H1 (cell line): ENCODE measurements around the gene PGF. TPM values are rescaled to one million over a fixed set of nuclear protein-coding genes. Genes with fewer than 3 reads are reported as not detected.

ENCODE experiments used
- ASH2L ChIP-seq: fragments of 200-600, 300-600 bp; sonication (generic); IDR thresholded peaks from one replicate; pipeline ENCODE4 v1.7.1; 2017; ENCODE audit warnings: low read length
- BACH1 ChIP-seq: IDR thresholded peaks from 2 replicates; pipeline ENCODE4 v1.6.1; 2012; ENCODE audit warnings: low read length, improper control_type of control experiment
- BCL11A ChIP-seq, 2 experiments: IDR thresholded peaks; one replicate each; pipeline ENCODE4 v1.6.1; 2011; ENCODE audit warnings: low read depth in 2 of 2, low read length in 2 of 2, mild to moderate bottlenecking in 2 of 2
- BRCA1 ChIP-seq: IDR thresholded peaks from 2 replicates; pipeline ENCODE4 v1.6.1; 2012; ENCODE audit warnings: low read depth, low read length, improper control_type of control experiment
- CEBPB ChIP-seq: IDR thresholded peaks from 2 replicates; pipeline ENCODE4 v1.6.1; 2012; ENCODE audit warnings: low read depth, low read length
- CHD1 ChIP-seq: IDR thresholded peaks from 2 replicates; pipeline ENCODE4 v1.6.1; 2012; ENCODE audit warnings: low read depth, low read length, improper control_type of control experiment
- CTCF ChIP-seq, 3 experiments: IDR thresholded peaks; 1 replicate in 2 of 3; 2 replicates in 1 of 3; pipeline versions ENCODE4 v1.5.1 to v1.6.1; 2011; ENCODE audit warnings: low read length in 3 of 3, mild to moderate bottlenecking in 3 of 3, inconsistent platforms in 2 of 3, low read depth in 1 of 3, moderate library complexity in 1 of 3; ENCODE audit not compliant: insufficient read depth in 1 of 3; ENCODE audit errors: control extremely low read depth in 1 of 3
- EGR1 ChIP-seq: IDR thresholded peaks from 2 replicates; pipeline ENCODE4 v1.6.1; 2011; ENCODE audit warnings: low read depth, low read length, borderline replicate concordance
- GABPA ChIP-seq: IDR thresholded peaks from 2 replicates; pipeline ENCODE4 v1.6.1; 2011; ENCODE audit warnings: mild to moderate bottlenecking, low read length, moderate library complexity, borderline replicate concordance; ENCODE audit not compliant: insufficient read depth
- KDM4A ChIP-seq: IDR thresholded peaks from one replicate; pipeline ENCODE4 v1.7.1; 2012; ENCODE audit warnings: low read depth, mild to moderate bottlenecking, moderate library complexity, low read length, inconsistent platforms; ENCODE audit not compliant: severe bottlenecking
- MAX ChIP-seq: IDR thresholded peaks from 2 replicates; pipeline ENCODE4 v1.6.1; 2012; ENCODE audit warnings: inconsistent platforms
- POU5F1 ChIP-seq: IDR thresholded peaks from 2 replicates; pipeline ENCODE4 v1.6.1; 2011; ENCODE audit warnings: low read depth, mild to moderate bottlenecking, low read length, moderate library complexity
- RAD21 ChIP-seq, 2 experiments: IDR thresholded peaks in 1 of 2; conservative IDR thresholded peaks in 1 of 2; 2 replicates each; pipeline ENCODE4 v1.6.1; 2011; ENCODE audit warnings: low read depth in 2 of 2, low read length in 2 of 2, improper control_type of control experiment in 1 of 2, inconsistent platforms in 1 of 2, mild to moderate bottlenecking in 1 of 2, moderate library complexity in 1 of 2
- RFX5 ChIP-seq: IDR thresholded peaks from 2 replicates; pipeline ENCODE4 v1.6.1; 2011; ENCODE audit warnings: low read depth, low read length, improper control_type of control experiment, borderline replicate concordance
- RXRA ChIP-seq: IDR thresholded peaks from 2 replicates; pipeline ENCODE4 v1.6.1; 2011; ENCODE audit warnings: low read depth, mild to moderate bottlenecking, low read length, moderate library complexity; ENCODE audit not compliant: insufficient read depth
- SP2 ChIP-seq: IDR thresholded peaks from 2 replicates; pipeline ENCODE4 v1.6.1; 2012; ENCODE audit warnings: mild to moderate bottlenecking, low read length, inconsistent platforms
- ZNF274 ChIP-seq: IDR thresholded peaks from 2 replicates; pipeline ENCODE4 v1.7.0; 2012; ENCODE audit warnings: low read length, borderline replicate concordance; ENCODE audit errors: extremely low read depth
- polyA plus RNA-seq, 7 experiments: library from polyadenylated mRNA; depleted of rRNA in 3 of 7; stranded (reverse) in 5 of 7; unstranded in 2 of 7; fragments of >200 nt in 5 of 7; fragments of 200-250 nt in 2 of 7; gene quantifications; 1 replicate in 5 of 7; 2 replicates in 1 of 7; 4 replicates in 1 of 7; pipeline versions ENCODE4 v1.2.1 to v1.2.3, GENCODE V29; 2011 to 2013; ENCODE audit warnings: missing spikeins in 2 of 7, mixed read lengths in 2 of 7
- total RNA-seq: library from RNA; stranded (reverse); fragmentation: NEBNext Ultra II Directional; extraction: Animal tissue kit (Norgen Biotek cat#: 25700); gene quantifications from 2 replicates; pipeline ENCODE4 v1.2.1, GENCODE V29; 2021

PGF gene
- total and polyA plus RNA-seq, 2 of the 8 experiments (the other 6 are each of a cell fraction or from before 2014, with no cell fraction given): 2.1 to 4.1 TPM

- TF ChIP-seq MAX (peak; percentile 49), EGR1 (no peak), CEBPB (no peak), BRCA1 (no peak), CTCF (IDR thresholded peaks at IDR 0.05; ENCODE audit: control extremely low read depth in 1 of 3, insufficient read depth in 1 of 3, low read depth in 1 of 3, low read length in 3 of 3) (0 out of 4 replicates have a peak, but pooled peaks of 1 of the 3 experiments have one; percentile 4), BACH1 (no peak), RFX5 (no peak), POU5F1 (no peak), RAD21 (IDR thresholded peaks at IDR 0.05 in 1 of 2, conservative IDR thresholded peaks at IDR 0.05 in 1 of 2; ENCODE audit: low read depth in 2 of 2, low read length in 2 of 2) (no peak), ASH2L (no peak), KDM4A (no peak), CHD1 (no peak), BCL11A (IDR thresholded peaks at IDR 0.05; ENCODE audit: low read depth in 2 of 2, low read length in 2 of 2) (no peak), RXRA (no peak), SP2 (no peak), ZNF274 (no peak), GABPA (no peak)
These were observed 25.5 kb upstream of the PGF start (continued) for GRCh38 chr14:74980731-74981461.
